Natural killer cell treated with Interleukin-12 subunit alpha and Interleukin-12 subunit beta and Interleukin-15 and Interleukin-18, amount 100 ng/mL, for 72 hours (primary cell): Measurements from ENCODE around the gene MCM10. TPM values are rescaled to one million over a fixed set of nuclear protein-coding genes. Genes with fewer than 3 reads are reported as not detected.
"Not testable (repeated sequence)": the region's sequence is repeated elsewhere in the genome, so short reads cannot be mapped to it uniquely, and the experiment has no call there.

Experiments
- ATAC-seq, 2 donors: fragments of 150-1000 bp; cut with Tn5 transposase in 1 of 2; sonication (Bioruptor Pico), chemical (Tn5 transposase) in 1 of 2; 2 replicates each; pipeline ENCODE4 v1.10.0; 2021
- DNase-seq: peaks from one replicate; pipeline ENCODE4 v3.0.0; 2022; ENCODE audit warnings: low spot score
- H3K27ac Mint-ChIP-seq, 2 donors: 1 replicate in 1 of 2; 2 replicates in 1 of 2; pipeline ENCODE4 v1.8.0; 2022; ENCODE audit warnings: mixed read lengths in 2 of 2, mild to moderate bottlenecking in 1 of 2, moderate library complexity in 1 of 2
- H3K27me3 Mint-ChIP-seq, 2 donors: 1 replicate in 1 of 2; 2 replicates in 1 of 2; pipeline ENCODE4 v1.8.0; 2022; ENCODE audit warnings: mixed read lengths in 2 of 2
- H3K36me3 Mint-ChIP-seq: one replicate; pipeline ENCODE4 v1.8.0; 2022; ENCODE audit warnings: mixed read lengths
- H3K4me1 Mint-ChIP-seq, 2 donors: 1 replicate in 1 of 2; 2 replicates in 1 of 2; pipeline ENCODE4 v1.8.0; 2022; ENCODE audit warnings: low read depth in 2 of 2, mixed read lengths in 2 of 2, mild to moderate bottlenecking in 1 of 2
- H3K4me3 Mint-ChIP-seq: one replicate; pipeline ENCODE4 v1.8.0; 2022; ENCODE audit warnings: mixed read lengths
- H3K9me3 Mint-ChIP-seq: 2 replicates; pipeline ENCODE4 v1.8.0; 2022; ENCODE audit warnings: mixed read lengths
- total RNA-seq, 2 donors: library from RNA; stranded (reverse); gene quantifications; one replicate each; pipeline ENCODE4 v1.2.3, GENCODE V29; 2022

The MCM10 gene
- total RNA-seq, 2 donors from 2014 or later: 40.0 to 120 TPM

- Mint-ChIP-seq H3K27me3 (no peaks in the 10 kb centered on the region), H3K27ac (no peak overlapping the region), H3K9me3 (peaks cover 3% of the 10 kb centered on the region), H3K4me3 (no peak overlapping the region), H3K36me3 (peaks cover 27% of the 10 kb centered on the region), H3K4me1 (no peaks in the 10 kb centered on the region)
- DNase-seq: no peak
- no peak for ATAC-seq
These were observed 16.5 kb upstream of the MCM10 start for GRCh38 chr10:13144814-13145213.

GRCh38 chr10:13146379-13146778 is 15.0 kb upstream of the MCM10 start:
- Mint-ChIP-seq H3K36me3 (peaks cover 16% of the 10 kb centered on the region), H3K4me1 (no peaks in the 10 kb centered on the region), H3K27me3 (no peaks in the 10 kb centered on the region), H3K27ac (no peak overlapping the region), H3K9me3 (peaks cover 3% of the 10 kb centered on the region), H3K4me3 (no peak overlapping the region)
- DNase-seq: no peak
- ATAC-seq: no peak

DNA sequence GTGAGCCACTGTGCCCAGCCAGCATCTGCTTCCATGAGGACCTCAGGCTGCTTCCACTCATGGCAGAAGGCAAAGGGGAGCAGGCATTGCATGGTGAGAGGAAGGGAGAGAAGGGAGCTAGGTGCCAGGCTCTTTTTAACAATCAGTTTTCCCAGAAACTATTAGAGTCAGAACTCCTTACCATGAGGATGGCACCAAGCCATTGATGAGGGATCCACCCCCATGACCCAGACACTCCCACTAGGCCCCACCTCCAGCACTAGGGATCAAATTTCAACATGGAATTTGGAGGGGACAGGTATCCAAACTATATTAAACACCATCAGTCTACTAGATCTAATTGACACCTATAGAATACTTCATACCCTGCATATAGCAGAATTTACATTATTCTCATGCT is 14.2 kb upstream of the MCM10 start:
- Mint-ChIP-seq H3K27ac (no peak overlapping the region), H3K9me3 (peaks cover 3% of the 10 kb centered on the region), H3K4me3 (no peak overlapping the region), H3K4me1 (no peaks in the 10 kb centered on the region), H3K36me3 (peaks cover 16% of the 10 kb centered on the region), H3K27me3 (no peaks in the 10 kb centered on the region)
- no peak for DNase-seq
- ATAC-seq: no peak

DNA sequence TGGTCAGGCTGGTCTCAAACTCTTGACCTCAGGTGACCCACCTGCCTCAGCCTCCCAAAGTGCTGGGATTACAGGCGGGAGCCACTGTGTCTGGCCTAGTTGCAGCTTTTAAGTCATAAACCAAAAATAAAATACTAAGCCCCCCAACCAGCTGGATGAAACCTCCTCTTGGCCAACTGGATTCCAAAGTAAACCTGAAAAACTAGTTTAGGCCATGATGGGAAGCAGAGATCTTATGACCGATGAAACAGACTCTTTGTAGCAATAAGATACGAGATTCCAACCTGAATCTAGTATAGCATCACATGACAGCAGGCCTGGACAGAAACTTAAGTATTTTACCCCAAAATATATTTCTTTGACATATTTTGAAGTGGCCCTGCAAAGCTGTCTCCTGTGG is 9.1 kb upstream of the MCM10 start:
- Mint-ChIP-seq H3K27me3 (peaks cover 0 to 2% of the 10 kb centered on the region in 2 donors), H3K36me3 (peaks cover 4% of the 10 kb centered on the region), H3K4me3 (no peak overlapping the region), H3K27ac (no peak overlapping the region), H3K9me3 (no peaks in the 10 kb centered on the region), H3K4me1 (no peaks in the 10 kb centered on the region)
- DNase-seq: no peak
- no peak for ATAC-seq

- H3K27ac Mint-ChIP-seq, H3K4me3 Mint-ChIP-seq, H3K36me3 Mint-ChIP-seq, H3K9me3 Mint-ChIP-seq, DNase-seq, H3K27me3 Mint-ChIP-seq, ATAC-seq: not testable (repeated sequence)
- H3K4me1 Mint-ChIP-seq: peaks cover 3 to 12% of the 10 kb centered on the region in 2 donors
These were observed 5.5 kb upstream of the MCM10 start for GRCh38 chr10:13155860-13156259.

- peak overlapping the region; percentile 27 to 41 for H3K27ac Mint-ChIP-seq
- no peak for ATAC-seq
- no peaks in the 10 kb centered on the region for H3K9me3 Mint-ChIP-seq
- no peak for DNase-seq
- peaks cover 11% of the 10 kb centered on the region for H3K36me3 Mint-ChIP-seq
- H3K4me3 Mint-ChIP-seq: peak overlapping the region; percentile 76
- peaks cover 17 to 26% of the 10 kb centered on the region in 2 donors for H3K4me1 Mint-ChIP-seq
- peaks cover 0 to 2% of the 10 kb centered on the region in 2 donors for H3K27me3 Mint-ChIP-seq
These were observed 3.0 kb upstream of the MCM10 start for GRCh38 chr10:13158401-13158800.

GRCh38 chr10:13161857-13162271 is 506 bp downstream of the MCM10 start:
- ATAC-seq (peak in 1 of 2 donors; percentile 29), DNase-seq (no peak)
- peak overlapping the region; percentile 2 to 84 for H3K27ac Mint-ChIP-seq
- peaks cover 12% of the 10 kb centered on the region for H3K36me3 Mint-ChIP-seq
- no peaks in the 10 kb centered on the region for H3K9me3 Mint-ChIP-seq
- H3K4me1 Mint-ChIP-seq: peaks cover 17 to 26% of the 10 kb centered on the region in 2 donors
- H3K27me3 Mint-ChIP-seq: peaks cover 0 to 2% of the 10 kb centered on the region in 2 donors
- H3K4me3 Mint-ChIP-seq: peak overlapping the region; percentile 93

DNA sequence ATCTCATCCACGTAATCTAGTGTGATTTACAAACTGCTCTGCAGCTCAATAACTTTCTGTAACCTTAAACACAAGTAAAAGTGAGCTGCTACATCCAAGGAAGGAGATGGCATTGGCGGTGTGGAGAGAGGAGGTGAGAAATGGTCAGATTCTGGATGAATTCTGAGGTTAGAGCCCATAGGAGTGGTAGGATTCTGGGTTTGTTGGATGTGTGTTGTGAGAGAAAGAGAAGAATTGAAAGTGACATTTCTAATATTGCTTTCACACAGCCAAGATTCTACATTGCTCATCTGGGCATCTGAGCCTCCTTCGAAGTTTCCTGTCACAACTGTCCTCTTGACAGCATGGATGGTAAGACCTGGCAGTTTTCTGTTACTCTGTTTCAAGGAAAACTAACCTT is 2.5 kb downstream of the MCM10 start:
- Mint-ChIP-seq H3K27ac (no peak overlapping the region), H3K4me3 (no peak overlapping the region), H3K27me3 (no peaks in the 10 kb centered on the region), H3K36me3 (peaks cover 12% of the 10 kb centered on the region), H3K4me1 (peaks cover 17 to 26% of the 10 kb centered on the region in 2 donors), H3K9me3 (no peaks in the 10 kb centered on the region)
- ATAC-seq (no peak), DNase-seq (no peak)

DNA sequence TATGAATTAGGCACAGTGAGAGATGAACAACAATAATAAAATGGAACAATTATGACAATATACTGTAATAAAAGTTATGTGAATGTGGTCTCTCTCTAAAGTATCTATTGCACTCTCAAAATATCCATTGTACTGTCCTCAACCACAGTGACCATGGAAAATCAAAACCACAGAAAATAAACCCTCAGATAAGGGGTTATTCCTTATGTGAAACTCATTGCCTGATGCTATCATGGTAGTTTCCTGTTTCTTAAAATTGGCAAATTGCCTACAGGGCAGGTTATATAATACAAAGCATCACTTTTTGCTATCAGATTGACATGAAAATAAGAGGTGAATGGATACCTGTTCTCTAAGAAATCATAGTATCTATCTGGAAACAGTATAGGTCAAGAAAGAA is 3.8 kb downstream of the MCM10 start:
- H3K9me3 Mint-ChIP-seq: no peaks in the 10 kb centered on the region
- no peak overlapping the region for H3K4me3 Mint-ChIP-seq
- no peaks in the 10 kb centered on the region for H3K27me3 Mint-ChIP-seq
- H3K36me3 Mint-ChIP-seq: peaks cover 12% of the 10 kb centered on the region
- ATAC-seq (no peak), DNase-seq (no peak)
- H3K27ac Mint-ChIP-seq: no peak overlapping the region
- H3K4me1 Mint-ChIP-seq: peaks cover 17 to 19% of the 10 kb centered on the region in 2 donors

DNA sequence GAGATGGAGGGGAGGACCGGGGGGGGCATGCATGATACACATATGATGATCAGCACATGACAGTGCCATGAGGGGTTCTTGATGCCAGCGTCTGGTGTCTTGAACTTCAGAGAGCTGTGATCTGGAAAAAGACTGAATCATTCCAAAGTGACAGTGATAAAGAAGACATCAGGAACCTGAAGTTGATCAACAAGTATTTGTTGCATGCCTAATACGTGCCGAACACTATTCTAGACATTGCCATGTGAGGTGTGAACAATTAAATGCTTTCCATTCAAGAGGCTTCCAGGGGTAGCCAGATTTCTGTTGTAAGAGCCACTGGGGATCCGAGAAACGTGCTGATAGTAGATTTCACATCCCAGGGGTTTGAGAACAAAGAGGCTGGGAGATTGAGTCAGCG is 6.2 kb downstream of the MCM10 start:
- no peaks in the 10 kb centered on the region for H3K9me3 Mint-ChIP-seq
- H3K4me3 Mint-ChIP-seq: no peak overlapping the region
- DNase-seq (no peak), ATAC-seq (no peak)
- H3K27me3 Mint-ChIP-seq: no peaks in the 10 kb centered on the region
- peaks cover 0 to under 1% of the 10 kb centered on the region in 2 donors for H3K4me1 Mint-ChIP-seq
- peaks cover 6% of the 10 kb centered on the region for H3K36me3 Mint-ChIP-seq
- H3K27ac Mint-ChIP-seq: no peak overlapping the region

GRCh38 chr10:13168781-13169180 is 7.4 kb downstream of the MCM10 start:
- no peak for DNase-seq
- Mint-ChIP-seq H3K4me1 (no peaks in the 10 kb centered on the region), H3K4me3 (no peak overlapping the region), H3K36me3 (peaks cover 10% of the 10 kb centered on the region), H3K9me3 (no peaks in the 10 kb centered on the region), H3K27ac (no peak overlapping the region), H3K27me3 (no peaks in the 10 kb centered on the region)
- ATAC-seq: no peak

DNA sequence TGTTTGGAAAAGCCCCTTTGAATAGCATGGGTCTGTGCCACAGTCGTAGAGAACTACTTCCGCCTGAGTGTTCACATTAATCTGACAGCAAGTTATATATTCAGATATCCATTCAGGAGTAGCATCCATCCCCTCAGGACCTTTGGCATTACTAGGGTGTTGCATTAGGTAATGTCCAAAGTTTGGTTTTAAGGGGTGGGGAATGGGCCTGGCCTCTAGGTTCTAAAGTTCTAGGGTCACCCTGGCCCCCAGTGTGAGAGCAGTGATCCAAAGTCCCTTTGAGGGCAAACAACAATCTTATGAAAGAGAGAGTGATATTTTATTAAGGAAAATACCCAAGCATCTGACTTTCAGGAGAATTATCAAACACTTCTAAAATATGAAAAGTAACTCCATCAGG is 12.3 kb downstream of the MCM10 start:
- peaks cover 8% of the 10 kb centered on the region for H3K36me3 Mint-ChIP-seq
- H3K27ac Mint-ChIP-seq: no peak overlapping the region
- H3K4me1 Mint-ChIP-seq: no peaks in the 10 kb centered on the region
- DNase-seq (no peak), ATAC-seq (no peak)
- H3K9me3 Mint-ChIP-seq: no peaks in the 10 kb centered on the region
- no peaks in the 10 kb centered on the region for H3K27me3 Mint-ChIP-seq
- H3K4me3 Mint-ChIP-seq: no peak overlapping the region

DNA sequence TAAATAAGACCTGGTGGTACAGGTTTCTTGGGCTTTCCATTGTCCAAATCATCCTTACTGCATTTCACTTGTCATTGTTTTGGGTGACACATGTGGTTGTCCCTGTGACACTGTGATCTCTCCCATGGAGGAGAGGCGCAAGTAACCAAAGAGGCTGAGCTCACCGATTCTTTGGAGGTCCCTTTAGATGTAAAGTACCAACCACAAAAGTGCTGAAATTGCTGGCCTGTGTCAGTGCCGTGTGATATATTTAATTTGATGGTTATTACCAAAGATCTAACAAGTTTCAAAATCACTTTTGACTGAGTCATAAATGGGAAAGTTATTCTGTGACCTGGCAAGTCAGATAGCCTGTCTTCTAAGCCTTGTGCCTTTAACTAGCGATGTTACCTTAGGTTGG is 19.4 kb downstream of the MCM10 start:
- H3K9me3 Mint-ChIP-seq: no peaks in the 10 kb centered on the region
- no peaks in the 10 kb centered on the region for H3K4me1 Mint-ChIP-seq
- no peak for DNase-seq
- H3K36me3 Mint-ChIP-seq: peaks cover 12% of the 10 kb centered on the region
- H3K4me3 Mint-ChIP-seq: no peak overlapping the region
- no peaks in the 10 kb centered on the region for H3K27me3 Mint-ChIP-seq
- peak in 1 of 2 donors; percentile 91 for ATAC-seq
- H3K27ac Mint-ChIP-seq: no peak overlapping the region

DNA sequence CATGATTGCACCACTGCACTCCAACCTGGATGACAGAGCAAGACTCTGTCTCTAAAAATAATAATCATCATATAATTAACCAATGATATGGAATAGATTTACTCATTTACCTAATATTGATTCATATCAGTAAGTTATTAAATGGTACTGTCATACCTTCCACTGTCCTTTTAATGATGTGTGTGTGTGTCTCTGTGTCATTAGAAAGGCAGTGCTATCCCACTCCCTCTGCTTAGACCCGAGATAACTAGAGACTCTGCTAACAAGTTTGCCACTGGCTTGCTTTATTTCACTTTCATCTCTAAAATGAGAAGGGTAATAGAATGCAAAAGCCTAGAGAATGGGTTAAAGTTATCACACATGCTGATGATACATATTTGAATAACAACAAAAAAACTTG is 21.1 kb downstream of the MCM10 start:
- H3K4me1 Mint-ChIP-seq: no peaks in the 10 kb centered on the region
- ATAC-seq (no peak), DNase-seq (no peak)
- no peak overlapping the region for H3K27ac Mint-ChIP-seq
- H3K27me3 Mint-ChIP-seq: no peaks in the 10 kb centered on the region
- no peaks in the 10 kb centered on the region for H3K9me3 Mint-ChIP-seq
- H3K4me3 Mint-ChIP-seq: no peak overlapping the region
- peaks cover 25% of the 10 kb centered on the region for H3K36me3 Mint-ChIP-seq

DNA sequence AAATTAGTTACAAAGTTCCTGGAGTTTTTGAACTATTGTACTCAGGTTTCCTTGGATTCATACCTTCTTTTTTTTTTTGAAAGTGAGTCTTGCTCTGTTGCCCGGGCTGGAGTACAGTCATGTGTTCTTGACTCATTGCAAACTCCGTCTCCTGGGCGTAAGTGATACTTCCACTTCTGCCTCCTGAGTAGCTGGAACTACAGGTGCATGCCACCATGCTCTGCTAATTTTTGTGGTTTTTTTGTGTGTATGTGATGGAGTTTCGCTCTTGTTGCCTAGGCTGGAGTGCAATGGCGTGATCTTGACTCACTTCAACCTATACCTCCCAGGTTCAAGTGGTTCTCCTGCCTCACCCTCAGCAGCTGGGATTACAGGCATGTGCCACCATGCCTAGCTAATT is 22.3 kb downstream of the MCM10 start:
- Mint-ChIP-seq H3K4me3 (no peak overlapping the region), H3K36me3 (peaks cover 21% of the 10 kb centered on the region), H3K4me1 (no peaks in the 10 kb centered on the region), H3K27me3 (no peaks in the 10 kb centered on the region), H3K9me3 (no peaks in the 10 kb centered on the region), H3K27ac (no peak overlapping the region)
- ATAC-seq (no peak), DNase-seq (no peak)
